Measurements from ENCODE around the gene THEM4.
"Not testable (repeated sequence)": the region's sequence is repeated elsewhere in the genome, so short reads cannot be mapped to it uniquely, and the experiment has no call there.

Gene THEM4

DNA sequence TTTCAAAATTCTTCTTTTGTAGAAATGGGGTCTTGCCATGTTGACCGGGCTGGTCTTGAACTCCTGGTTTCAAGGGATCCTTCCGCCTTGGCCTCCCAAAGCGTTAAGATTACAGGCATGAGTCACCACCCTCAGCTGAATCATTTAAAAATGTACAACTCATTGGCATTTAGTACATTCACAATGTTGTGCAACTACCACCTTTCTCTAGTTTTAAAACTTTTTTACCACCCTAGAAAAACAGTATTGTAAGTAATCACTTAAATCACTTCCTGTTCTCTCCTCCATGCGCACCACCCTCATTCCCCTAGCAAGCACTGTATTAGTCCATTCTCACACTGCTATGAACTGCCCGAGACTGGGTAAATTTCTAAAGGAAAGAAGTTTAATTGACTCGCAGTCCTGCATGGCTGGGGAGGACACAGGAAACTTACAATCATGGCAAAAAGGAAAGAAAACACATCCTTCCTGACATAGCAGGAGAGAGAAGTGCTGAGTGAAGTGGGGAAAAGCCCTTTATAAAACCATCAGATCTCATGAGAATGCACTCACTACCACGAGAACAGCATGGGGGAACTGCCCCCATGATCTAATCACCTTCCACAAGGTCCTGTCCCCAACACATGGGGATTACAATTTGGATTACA, 41.4 kb downstream of the THEM4 start:
- no peak overlapping the region for H3K4me3 ChIP-seq (ENCODE audit: low read length)
- TF ChIP-seq ZNF274 (IDR thresholded peaks at IDR 0.05; ENCODE audit: low read depth, low read length): no peak

DNA sequence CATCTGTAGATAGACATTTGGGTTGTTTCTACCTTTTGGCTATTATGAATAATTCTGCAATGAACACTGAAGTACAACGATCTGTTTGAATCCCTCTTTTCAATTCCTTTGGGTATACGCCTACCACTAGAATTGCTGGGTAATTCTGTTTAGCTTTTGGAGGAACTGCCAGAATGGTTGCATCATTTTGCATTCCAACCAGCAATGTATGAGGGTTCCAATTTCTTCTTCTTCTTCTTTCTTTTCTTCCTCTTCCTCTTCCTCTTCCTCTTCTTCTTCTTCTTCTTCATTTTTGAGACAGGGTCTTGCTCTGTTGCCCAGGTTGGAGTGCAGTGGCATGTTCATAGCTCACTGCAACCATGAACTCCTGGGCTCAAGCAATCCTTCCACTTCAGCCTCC, 42.0 kb downstream of the THEM4 start:
- no peak overlapping the region for H3K4me3 ChIP-seq (ENCODE audit: low read length)
- no peak for TF ChIP-seq ZNF274 (IDR thresholded peaks at IDR 0.05; ENCODE audit: low read depth, low read length)

DNA sequence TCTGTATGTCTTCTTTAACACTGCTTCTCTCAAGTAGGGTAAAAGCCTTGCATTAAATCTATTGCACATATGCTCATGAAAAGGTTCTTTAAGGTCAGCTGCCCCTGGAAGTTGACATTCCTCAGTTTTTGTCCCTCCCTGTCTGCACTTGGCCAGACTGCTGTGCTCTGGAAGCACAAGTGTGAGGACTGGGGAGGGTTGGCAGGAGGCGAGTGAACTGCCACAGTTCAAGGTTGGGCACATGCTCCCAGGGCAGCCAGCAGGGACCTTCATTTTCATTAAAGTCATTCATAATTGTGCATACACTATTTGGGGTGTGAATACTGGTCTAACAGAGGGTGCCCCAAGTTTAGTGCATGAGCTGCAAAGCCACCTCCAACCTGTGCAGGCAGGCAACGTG, 44.9 kb downstream of the THEM4 start:
- no peak for TF ChIP-seq ZNF274 (IDR thresholded peaks at IDR 0.05; ENCODE audit: low read depth, low read length)
- no peak overlapping the region for H3K4me3 ChIP-seq (ENCODE audit: low read length)

DNA sequence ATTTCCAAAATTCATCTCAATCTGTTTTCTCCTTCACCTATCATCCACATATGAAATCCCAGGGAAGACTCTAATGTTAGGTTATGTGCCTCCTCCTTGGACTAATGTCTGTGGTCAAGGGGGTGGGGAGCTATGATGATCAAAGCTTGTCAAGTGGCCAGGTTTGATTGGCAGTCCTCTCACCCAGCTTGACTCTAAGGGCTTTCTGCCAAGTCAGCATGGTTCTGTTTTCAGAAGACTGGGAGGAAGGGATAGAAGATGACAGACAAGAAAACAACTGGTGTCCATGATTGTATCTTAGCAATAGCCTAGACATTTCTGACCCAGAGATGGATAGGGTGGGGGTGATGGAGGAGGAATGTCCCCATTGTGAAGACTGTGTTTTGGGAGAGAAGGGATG, 46.7 kb downstream of the THEM4 start:
- no peak overlapping the region for H3K4me3 ChIP-seq (ENCODE audit: low read length)
- no peak for TF ChIP-seq ZNF274 (IDR thresholded peaks at IDR 0.05; ENCODE audit: low read depth, low read length)

DNA sequence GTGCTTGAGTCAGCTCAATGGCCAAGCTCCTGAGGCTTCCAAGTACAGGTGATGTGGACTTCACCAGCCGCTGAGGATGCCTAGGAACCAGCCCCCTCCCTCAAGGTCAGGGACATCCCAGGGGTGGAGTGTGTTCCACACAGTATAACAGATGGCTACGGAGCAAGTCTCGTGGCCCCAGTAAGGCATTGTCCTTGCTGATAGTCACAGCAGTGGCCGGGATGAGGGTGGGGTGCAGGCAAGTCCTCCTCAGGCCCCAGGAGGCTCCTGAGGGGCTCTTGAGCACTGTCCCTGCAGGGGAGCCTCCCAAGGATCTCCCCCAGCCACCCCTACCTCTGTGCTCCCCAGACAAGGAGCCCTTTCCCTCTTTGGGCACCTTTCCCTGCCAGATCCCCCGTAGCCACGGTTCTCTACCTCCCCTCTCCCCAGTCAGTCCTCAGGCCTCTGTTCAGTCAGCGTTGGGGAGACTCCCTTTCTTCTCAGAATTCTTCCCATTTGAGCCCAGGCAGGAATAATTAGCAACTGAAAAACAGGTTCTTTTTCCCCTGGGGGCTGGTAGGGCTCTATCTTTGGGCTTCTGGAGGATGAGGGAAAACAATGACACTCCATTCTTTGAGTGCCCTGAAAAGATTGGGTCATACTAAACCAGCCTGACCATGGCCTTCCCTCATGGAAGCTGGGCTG, 48.7 kb downstream of the THEM4 start:
- TF ChIP-seq ZNF274 (IDR thresholded peaks at IDR 0.05; ENCODE audit: low read depth, low read length): no peak
- no peak overlapping the region for H3K4me3 ChIP-seq (ENCODE audit: low read length)

DNA sequence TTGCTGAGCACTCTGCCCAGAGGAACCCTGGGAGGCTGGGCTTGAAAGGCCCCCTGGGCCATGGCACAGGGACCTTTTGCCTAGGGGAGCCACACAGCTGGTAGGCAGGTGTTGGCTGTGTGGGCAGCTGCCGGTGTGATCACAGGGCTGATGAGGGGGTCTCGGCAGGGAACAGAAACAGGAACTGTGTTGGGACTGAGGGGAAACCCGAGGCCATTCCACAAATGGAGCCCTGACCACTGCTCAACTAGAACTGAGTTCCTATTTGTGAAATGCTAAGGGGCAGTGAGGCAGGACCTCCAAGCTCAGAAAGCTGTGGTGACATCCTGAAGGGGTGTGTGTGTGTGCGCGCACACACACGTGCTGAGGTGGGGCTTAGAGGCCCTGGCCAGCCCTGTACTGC, 49.4 kb downstream of the THEM4 start:
- H3K4me3 ChIP-seq (ENCODE audit: low read length): no peak overlapping the region
- no peak for TF ChIP-seq ZNF274 (IDR thresholded peaks at IDR 0.05; ENCODE audit: low read depth, low read length)

DNA sequence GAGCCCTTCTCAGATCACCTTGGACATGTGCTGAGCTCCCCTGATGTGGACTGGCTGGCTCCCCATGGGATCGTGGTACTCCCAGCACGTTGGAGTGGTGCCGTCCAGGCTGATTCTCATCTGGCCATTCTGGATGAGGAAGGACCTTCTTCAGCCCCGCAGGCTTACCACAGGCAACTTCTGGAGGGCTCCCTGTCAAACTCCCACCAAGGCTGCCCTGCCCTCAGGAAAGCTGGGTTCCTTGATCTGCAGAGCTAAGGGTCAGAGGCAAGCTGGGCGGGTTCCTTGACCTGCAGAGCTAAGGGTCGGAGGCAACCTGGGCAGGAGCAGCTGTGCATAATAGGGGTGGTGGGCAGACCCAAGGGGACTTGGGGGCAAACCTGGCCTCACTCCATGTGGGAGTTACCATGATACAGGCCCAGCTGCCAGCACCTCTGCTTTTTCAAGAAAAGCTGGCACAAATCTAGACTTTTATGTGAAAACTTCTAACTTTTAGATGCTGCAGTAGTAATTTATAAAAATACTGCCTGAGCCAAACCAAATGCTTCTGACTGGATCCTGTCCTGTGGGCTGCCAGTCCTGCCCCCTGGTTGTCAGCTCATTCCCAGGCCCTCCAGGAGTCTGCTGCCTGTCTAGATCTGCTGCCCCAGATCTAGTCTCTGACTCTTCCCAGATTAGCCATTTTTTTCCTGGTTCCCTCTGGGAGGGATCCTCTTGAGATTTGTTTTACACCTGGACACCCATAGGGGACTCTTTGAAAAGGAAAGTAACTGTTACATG, 50.2 kb downstream of the THEM4 start:
- no peak for TF ChIP-seq ZNF274 (IDR thresholded peaks at IDR 0.05; ENCODE audit: low read depth, low read length)
- no peak overlapping the region for H3K4me3 ChIP-seq (ENCODE audit: low read length)

DNA sequence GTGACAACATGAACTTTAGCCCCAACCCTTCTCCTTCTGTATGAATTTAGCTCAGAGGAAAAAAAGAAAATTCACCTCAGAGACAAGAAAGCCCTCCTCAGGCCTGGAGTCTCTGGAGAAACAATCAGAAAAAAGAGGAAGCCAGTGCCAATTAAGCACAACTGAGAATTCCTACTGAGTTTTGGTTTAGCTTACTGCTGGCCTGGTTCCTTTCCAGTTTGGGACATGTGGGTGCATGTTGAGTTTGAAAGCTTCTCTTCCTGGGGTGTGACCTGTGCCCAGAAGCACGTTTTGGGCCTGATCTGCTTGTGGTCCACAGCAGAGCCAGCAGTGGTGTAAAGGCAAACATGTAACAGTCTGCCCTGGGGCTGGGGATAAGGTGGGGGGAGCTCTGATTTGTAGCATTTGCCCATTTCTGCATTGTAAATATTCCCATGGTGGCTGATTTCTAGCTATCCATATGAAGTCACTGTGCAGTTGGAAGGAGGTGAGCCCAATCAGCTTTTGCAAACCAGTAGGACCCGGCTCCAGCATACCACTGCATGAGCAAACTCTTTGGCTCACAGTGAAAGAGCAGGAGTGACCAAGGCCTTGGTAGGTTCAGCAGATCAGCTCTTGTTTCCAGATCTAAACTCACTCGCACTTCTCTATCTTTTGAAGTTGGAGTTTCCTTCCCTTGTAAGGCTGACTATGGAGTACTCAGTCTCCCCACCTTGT, 51.1 kb downstream of the THEM4 start:
- no peak for TF ChIP-seq ZNF274 (IDR thresholded peaks at IDR 0.05; ENCODE audit: low read depth, low read length)
- no peak overlapping the region for H3K4me3 ChIP-seq (ENCODE audit: low read length)

DNA sequence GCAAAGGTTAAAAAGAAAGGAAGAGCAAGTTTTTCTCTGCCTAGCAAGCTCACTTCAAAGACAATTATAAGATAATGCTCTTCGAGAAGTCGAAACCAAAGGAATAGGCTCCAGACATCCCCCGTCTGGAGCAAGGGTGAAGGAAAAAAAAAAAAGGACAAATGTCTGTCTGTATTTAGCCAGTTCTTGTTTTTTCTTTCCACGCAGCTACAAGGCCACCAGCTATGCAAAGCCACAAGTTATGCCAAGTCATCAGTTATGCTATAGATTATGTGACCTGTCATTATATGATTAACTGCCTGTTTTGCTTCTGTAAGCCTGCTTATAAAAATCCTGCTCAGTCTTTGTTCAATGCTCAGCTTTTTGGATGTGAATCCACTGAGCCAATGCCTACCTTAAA, 53.4 kb downstream of the THEM4 start:
- H3K4me3 ChIP-seq (ENCODE audit: low read length): no peak overlapping the region
- TF ChIP-seq ZNF274 (IDR thresholded peaks at IDR 0.05; ENCODE audit: low read depth, low read length): no peak

DNA sequence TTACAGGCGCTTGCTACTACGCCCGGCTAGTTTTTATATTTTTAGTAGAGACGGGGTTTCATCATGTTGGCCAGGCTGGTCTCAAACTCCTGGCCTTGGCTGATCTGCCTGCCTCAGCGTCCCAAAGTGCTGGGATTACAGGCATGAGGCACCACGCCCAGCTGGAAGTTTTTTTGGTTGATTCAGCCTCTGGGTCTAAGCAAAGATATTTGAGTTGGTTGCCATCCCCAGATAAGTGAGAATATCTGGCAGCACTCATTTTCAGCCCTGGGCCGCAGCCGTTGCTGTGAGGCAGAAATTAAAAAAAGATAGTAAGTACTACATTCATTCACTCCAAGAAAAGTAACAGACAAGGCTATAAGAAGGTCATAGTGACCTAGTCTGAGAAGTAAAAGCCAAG, 53.8 kb downstream of the THEM4 start:
- H3K4me3 ChIP-seq (ENCODE audit: low read length): not testable (repeated sequence)

DNA sequence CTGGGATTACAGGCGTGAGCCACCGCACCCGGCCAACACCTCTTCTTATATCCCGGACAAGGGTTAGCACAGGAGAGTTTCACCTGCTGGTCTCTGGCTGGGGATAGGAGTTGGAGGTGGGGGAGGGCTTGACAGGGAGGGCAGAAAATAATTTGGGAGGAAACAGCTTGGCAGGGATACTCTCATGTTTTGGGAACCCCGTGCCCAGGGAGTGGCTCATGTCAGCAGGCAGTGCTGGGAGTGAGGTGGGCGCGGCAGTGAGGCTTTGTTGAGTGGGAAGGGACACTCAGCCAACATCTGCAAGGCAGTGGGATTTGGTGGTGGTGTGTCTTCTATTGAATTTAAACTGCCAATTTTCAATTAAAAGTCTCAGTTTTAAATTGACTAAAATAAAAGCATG, 54.7 kb downstream of the THEM4 start:
- no peak overlapping the region for H3K4me3 ChIP-seq (ENCODE audit: low read length)
- TF ChIP-seq ZNF274 (IDR thresholded peaks at IDR 0.05; ENCODE audit: low read depth, low read length): no peak

DNA sequence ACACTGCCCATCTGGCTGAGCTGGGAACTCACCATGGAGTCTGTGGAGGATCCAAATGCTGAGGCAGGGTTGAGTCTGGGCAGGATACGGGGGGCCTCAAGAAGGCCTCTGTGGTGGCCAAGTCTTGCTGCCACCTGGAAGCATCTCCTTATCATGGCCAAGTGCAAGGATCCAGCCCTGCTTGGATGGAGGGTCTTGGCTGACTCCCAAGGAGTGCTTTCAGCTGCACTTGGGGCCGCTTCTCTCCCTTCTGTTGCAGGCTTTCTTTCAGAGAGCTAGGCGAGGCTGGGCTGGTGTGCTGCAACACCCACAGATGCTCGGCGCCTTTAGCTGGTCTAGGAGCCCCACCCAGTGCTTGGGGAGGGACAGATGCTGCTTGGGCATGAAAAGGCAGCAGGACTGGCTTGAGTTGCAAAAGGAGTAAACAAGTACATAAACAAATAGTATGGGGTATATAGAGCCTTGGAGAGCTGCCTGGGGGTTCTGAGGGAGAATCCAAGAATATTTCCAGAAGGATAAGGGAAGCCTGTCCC, 55.8 kb downstream of the THEM4 start, which contains the start of gene THEM5:
TSS of gene THEM5 (minus strand) at position 302 of the 533 bp plus-strand sequence. CDS start at position 155, 147 bp downstream.
- no peak for TF ChIP-seq ZNF274 (IDR thresholded peaks at IDR 0.05; ENCODE audit: low read depth, low read length)
- no peak within 1 kb of the TSS for H3K4me3 ChIP-seq (ENCODE audit: low read length)

DNA sequence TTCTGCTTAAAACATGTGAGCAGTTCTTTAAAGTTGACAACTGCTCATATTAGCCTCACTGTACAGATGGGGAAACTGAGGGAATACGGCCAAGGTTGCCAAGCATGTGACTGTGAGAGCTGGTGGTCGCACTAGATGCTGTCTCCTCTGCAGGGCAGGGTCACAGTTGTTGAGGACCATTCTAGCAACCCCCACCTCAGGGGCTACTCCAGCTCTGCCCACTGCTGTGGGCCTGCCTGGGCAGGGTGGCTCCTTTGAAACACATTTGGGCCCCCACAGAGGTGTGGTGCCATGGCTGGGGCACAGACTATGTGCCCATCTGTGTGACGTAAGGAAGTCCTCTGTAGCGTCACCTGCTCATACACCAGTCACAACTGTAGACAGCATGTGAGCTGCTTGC, 56.6 kb downstream of the THEM4 start:
- TF ChIP-seq ZNF274 (IDR thresholded peaks at IDR 0.05; ENCODE audit: low read depth, low read length): no peak
- no peak overlapping the region for H3K4me3 ChIP-seq (ENCODE audit: low read length)

DNA sequence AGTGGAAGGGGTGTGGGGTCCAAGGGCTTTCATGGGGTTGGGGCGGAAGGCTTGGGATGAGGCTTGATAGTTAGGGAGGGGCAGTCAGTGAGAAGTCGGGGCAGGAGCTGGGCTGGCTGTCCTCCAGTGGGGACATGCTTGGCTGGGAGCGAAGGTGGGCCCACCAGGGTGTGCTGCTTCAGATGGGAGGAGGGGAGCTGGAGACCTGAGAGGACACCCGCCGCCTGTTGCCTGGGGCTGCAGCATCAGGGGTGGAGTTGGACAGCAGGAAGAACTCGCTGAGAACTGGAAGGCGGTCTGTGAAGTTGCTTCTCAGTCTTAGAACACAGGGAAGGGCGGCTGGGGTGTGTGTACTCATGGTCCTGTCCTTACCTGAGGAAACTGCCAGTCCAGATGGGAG, 57.4 kb downstream of the THEM4 start:
- no peak overlapping the region for H3K4me3 ChIP-seq (ENCODE audit: low read length)
- TF ChIP-seq ZNF274 (IDR thresholded peaks at IDR 0.05; ENCODE audit: low read depth, low read length): no peak

All from GM08714 (cell line).